Measurements from ENCODE around the gene EHD1. TPM values are rescaled to one million over a fixed set of nuclear protein-coding genes. Genes with fewer than 3 reads are reported as not detected.

The EHD1 gene
- total and polyA plus RNA-seq, 2 of the 4 experiments (the other 2 are of a cell fraction) = 107 to 209 TPM

- peaks cover 5% of the 10 kb centered on the region; the same call in 1 of the 2 replicates for H4K20me1 ChIP-seq (ENCODE audit: insufficient read depth, low read length)
- ChIA-PET CTCF (interaction anchor here (0.6 to 1.0 kb wide), 3 partner anchors 33 to 39 kb away, joined by 3 to 4 read pairs (median 3); no protein-coding TSS in a partner anchor), POLR2A (ENCODE audit: unreplicated experiment) (no interaction called here)
- no peaks in the 10 kb centered on the region for H3K27me3 ChIP-seq (ENCODE audit: control insufficient read depth, insufficient read depth, low read length)
- peak overlapping the region; percentile 100 for H2AK5ac ChIP-seq (ENCODE audit: low read depth, low read length)
- DNase-seq (peak; percentile 91), ATAC-seq (ENCODE audit: low read depth) (peak; percentile 81)
- H3K36me3 ChIP-seq (ENCODE audit: control insufficient read depth, insufficient read depth, low read length) = peaks cover 49% of the 10 kb centered on the region
- in situ Hi-C loops (cut with MboI; ENCODE audit: low sequenced_read_pairs) (no loop called here), intact Hi-C loops (cut with micrococcal nuclease) (loop anchor here (2.0 kb wide), 1 partner anchor 62 kb away; the partner anchor contains the start of gene ATG2A), dilution Hi-C loops (cut with HindIII; ENCODE audit: low sequenced_read_pairs, unreplicated experiment) (no loop called here)
- peaks cover 25% of the 10 kb centered on the region for H3K9me1 ChIP-seq (ENCODE audit: insufficient read depth, low read length)
- H2BK120ac ChIP-seq (ENCODE audit: low read depth, low read length) = peak overlapping the region; percentile 95
- peak overlapping the region; percentile 74 for H3K27ac ChIP-seq (ENCODE audit: insufficient read depth, low read length)
- H3K79me1 ChIP-seq (ENCODE audit: low read depth in 1 of 2, low read length in 2 of 2) = peaks cover 28 to 83% of the 10 kb centered on the region in 2 experiments
- H3K56ac ChIP-seq (ENCODE audit: extremely low read depth, insufficient read depth, low read length) = peak overlapping the region; percentile 66
- WGBS, 2 experiments (ENCODE audit: extremely low coverage in 2 of 2, insufficient read length in 1 of 2) = 79% methylated on average over 24 of the region's 45 CpGs; no CpG with 5 or more reads in 1 of the 2 experiments
- H3K9me3 ChIP-seq (ENCODE audit: control insufficient read depth, insufficient read depth, low read length) = no peaks in the 10 kb centered on the region
- H3K4me1 ChIP-seq (ENCODE audit: control insufficient read depth, insufficient read depth, low read length) = peaks cover 33% of the 10 kb centered on the region
- H2BK15ac ChIP-seq (ENCODE audit: low read depth, low read length) = peak overlapping the region; percentile 99
- H4K5ac ChIP-seq (ENCODE audit: low read depth, low read length) = peak overlapping the region; percentile 25
- H2BK5ac ChIP-seq (ENCODE audit: low read depth, low read length, poor library complexity, severe bottlenecking) = peak overlapping the region; percentile 85
- H3K23ac ChIP-seq (ENCODE audit: low read depth, low read length) = peak overlapping the region; percentile 93
- peak overlapping the region; percentile 99 for H3K4ac ChIP-seq (ENCODE audit: low read depth, low read length)
- H2AK9ac ChIP-seq (replicated peaks; ENCODE audit: low read depth, low read length, poor library complexity) = peak overlapping the region; percentile 97
- H4K8ac ChIP-seq (ENCODE audit: low read depth in 2 of 2, low read length in 2 of 2) = peak overlapping the region; percentile 78 to 96
- H4K91ac ChIP-seq (ENCODE audit: insufficient read depth, low read depth, low read length) = peak overlapping the region; percentile 97
- H3K18ac ChIP-seq (ENCODE audit: low read depth, low read length) = peak overlapping the region; percentile 67
- peak overlapping the region; percentile 98 for H3K14ac ChIP-seq (replicated peaks; ENCODE audit: low read depth, low read length)
- H2BK20ac ChIP-seq (ENCODE audit: low read depth, low read length) = peak overlapping the region; percentile 93
- peak overlapping the region; percentile 8 for H3K4me2 ChIP-seq (ENCODE audit: low read depth, low read length)
- peak overlapping the region; percentile 82 for H2AFZ ChIP-seq (replicated peaks; ENCODE audit: low read length, poor library complexity)
- BruUV-seq (replicated peaks) = no TSS peak
- H3K9ac ChIP-seq (ENCODE audit: low read depth, low read length) = no peak overlapping the region
- H3K4me3 ChIP-seq (ENCODE audit: insufficient read depth, low read depth, low read length) = no peak overlapping the region
- TF ChIP-seq CHD1 (IDR thresholded peaks at IDR 0.05; ENCODE audit: low read depth, low read length) (no peak), RFX5 (IDR thresholded peaks at IDR 0.05; ENCODE audit: low read depth, low read length) (no peak), RCOR1 (IDR thresholded peaks at IDR 0.05; ENCODE audit: insufficient replicate concordance, low read length) (peak; percentile 84), MAZ (IDR thresholded peaks at IDR 0.05; ENCODE audit: borderline replicate concordance, low read depth, low read length) (peak; percentile 85), SMC3 (IDR thresholded peaks at IDR 0.05; ENCODE audit: low read depth, low read length) (0 out of 2 replicates have a peak, but pooled peaks have one; percentile 18), MAFK (IDR thresholded peaks at IDR 0.05; ENCODE audit: low read depth, low read length) (no peak), FOS (IDR thresholded peaks at IDR 0.05; ENCODE audit: low read depth, low read length) (peak; percentile 100), BHLHE40 (IDR thresholded peaks at IDR 0.05; ENCODE audit: low read depth, low read length) (peak; percentile 73), NFE2L2 (IDR thresholded peaks at IDR 0.05; ENCODE audit: low read depth, low read length) (peak; percentile 57), POLR2A (IDR thresholded peaks at IDR 0.05; ENCODE audit: low read depth, low read length) (no peak; the same call in 1 of the 2 replicates), RAD21 (IDR thresholded peaks at IDR 0.05; ENCODE audit: low read length) (no peak; the same call in 1 of the 2 replicates), CEBPB (IDR thresholded peaks at IDR 0.05; ENCODE audit: low read depth, low read length) (no peak)
- TF ChIP-seq, protein P1, sequence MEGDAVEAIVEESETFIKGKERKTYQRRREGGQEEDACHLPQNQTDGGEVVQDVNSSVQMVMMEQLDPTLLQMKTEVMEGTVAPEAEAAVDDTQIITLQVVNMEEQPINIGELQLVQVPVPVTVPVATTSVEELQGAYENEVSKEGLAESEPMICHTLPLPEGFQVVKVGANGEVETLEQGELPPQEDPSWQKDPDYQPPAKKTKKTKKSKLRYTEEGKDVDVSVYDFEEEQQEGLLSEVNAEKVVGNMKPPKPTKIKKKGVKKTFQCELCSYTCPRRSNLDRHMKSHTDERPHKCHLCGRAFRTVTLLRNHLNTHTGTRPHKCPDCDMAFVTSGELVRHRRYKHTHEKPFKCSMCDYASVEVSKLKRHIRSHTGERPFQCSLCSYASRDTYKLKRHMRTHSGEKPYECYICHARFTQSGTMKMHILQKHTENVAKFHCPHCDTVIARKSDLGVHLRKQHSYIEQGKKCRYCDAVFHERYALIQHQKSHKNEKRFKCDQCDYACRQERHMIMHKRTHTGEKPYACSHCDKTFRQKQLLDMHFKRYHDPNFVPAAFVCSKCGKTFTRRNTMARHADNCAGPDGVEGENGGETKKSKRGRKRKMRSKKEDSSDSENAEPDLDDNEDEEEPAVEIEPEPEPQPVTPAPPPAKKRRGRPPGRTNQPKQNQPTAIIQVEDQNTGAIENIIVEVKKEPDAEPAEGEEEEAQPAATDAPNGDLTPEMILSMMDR (conservative IDR thresholded peaks at IDR 0.05; ENCODE audit: low read depth, low read length) = no peak
- TF ChIP-seq, protein P2, sequence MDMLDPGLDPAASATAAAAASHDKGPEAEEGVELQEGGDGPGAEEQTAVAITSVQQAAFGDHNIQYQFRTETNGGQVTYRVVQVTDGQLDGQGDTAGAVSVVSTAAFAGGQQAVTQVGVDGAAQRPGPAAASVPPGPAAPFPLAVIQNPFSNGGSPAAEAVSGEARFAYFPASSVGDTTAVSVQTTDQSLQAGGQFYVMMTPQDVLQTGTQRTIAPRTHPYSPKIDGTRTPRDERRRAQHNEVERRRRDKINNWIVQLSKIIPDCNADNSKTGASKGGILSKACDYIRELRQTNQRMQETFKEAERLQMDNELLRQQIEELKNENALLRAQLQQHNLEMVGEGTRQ (IDR thresholded peaks at IDR 0.05; ENCODE audit: low read depth, low read length) = no peak
Measured at GRCh38 chr11:64854534-64855502, 23.6 kb downstream of the EHD1 start.

All from IMR-90 (cell line).